NB4 (cell line): ENCODE measurements around the gene STMND1.

Experiments used
- DNase-seq: peaks from one replicate; pipeline ENCODE4 v3.0.0; 2010; ENCODE audit warnings: low read depth
- H3K4me3 ChIP-seq: one replicate; pipeline ENCODE4 v1.5.1; 2011; ENCODE audit warnings: mild to moderate bottlenecking, low read depth, low read length, moderate library complexity
- CTCF ChIP-seq: IDR thresholded peaks from one replicate; pipeline ENCODE4 v1.5.1; 2012; ENCODE audit warnings: low read depth, low read length
- MAX ChIP-seq: IDR thresholded peaks from 2 replicates; pipeline ENCODE4 v1.6.1; 2011; ENCODE audit warnings: low read depth, low read length
- MYC ChIP-seq: IDR thresholded peaks from 2 replicates; pipeline ENCODE4 v1.6.1; 2011; ENCODE audit warnings: low read depth, low read length
- POLR2A ChIP-seq: IDR thresholded peaks from 2 replicates; pipeline ENCODE4 v1.6.1; 2011; ENCODE audit warnings: mild to moderate bottlenecking; ENCODE audit not compliant: insufficient read length; ENCODE audit errors: extremely low read depth

STMND1 gene

GRCh38 chr6:17081273-17081672 is 20.6 kb upstream of the STMND1 start:
- no peak for DNase-seq
- no peak overlapping the region for H3K4me3 ChIP-seq
- TF ChIP-seq MYC = no peak
- no peak for TF ChIP-seq CTCF
- TF ChIP-seq POLR2A = no peak
- TF ChIP-seq MAX = no peak

GRCh38 chr6:17081860-17082508 is 19.9 kb upstream of the STMND1 start:
- H3K4me3 ChIP-seq = no peak overlapping the region
- TF ChIP-seq MAX (no peak), MYC (no peak), POLR2A (no peak), CTCF (no peak)
- DNase-seq = no peak

GRCh38 chr6:17083397-17083796 is 18.5 kb upstream of the STMND1 start:
- no peak for DNase-seq
- no peak for TF ChIP-seq CTCF
- TF ChIP-seq POLR2A = no peak
- no peak for TF ChIP-seq MYC
- no peak for TF ChIP-seq MAX
- no peak overlapping the region for H3K4me3 ChIP-seq

- DNase-seq = peak; percentile 54
- no peak overlapping the region for H3K4me3 ChIP-seq
- TF ChIP-seq POLR2A = no peak
- TF ChIP-seq CTCF = peak; percentile 53
Observed at GRCh38 chr6:17086469-17086868, 15.4 kb upstream of the STMND1 start.

GRCh38 chr6:17088091-17088611 is 13.7 kb upstream of the STMND1 start:
- no peak for DNase-seq
- H3K4me3 ChIP-seq = no peak overlapping the region
- no peak for TF ChIP-seq MAX
- no peak for TF ChIP-seq MYC
- no peak for TF ChIP-seq POLR2A

- TF ChIP-seq CTCF (peak; percentile 4), MAX (no peak)
- DNase-seq = no peak
- no peak overlapping the region for H3K4me3 ChIP-seq
Observed at GRCh38 chr6:17091122-17091521, 10.7 kb upstream of the STMND1 start.
